Upper lobe of right lung (tissue), 1 donor: ENCODE data around the gene KRTAP3-1. TPM values are rescaled to one million over a fixed set of nuclear protein-coding genes. Genes with fewer than 3 reads are reported as not detected.
A peak's percentile ranks its signal among the peaks of the same experiment; 100 is the strongest.

Experiments
- ATAC-seq: fragments of 200-7000 bp; cut with Tn5 transposase; one replicate; pipeline ENCODE4 v1.9.1; 2020; ENCODE audit warnings: mild to moderate bottlenecking, moderate library complexity
- DNase-seq: peaks from one replicate; pipeline ENCODE4 v3.0.0-alpha.2; 2020
- H3K27ac ChIP-seq: fragments of 200-600 bp; one replicate; pipeline ENCODE4 v1.8.0; 2022
- H3K27me3 ChIP-seq: fragments of 200-600 bp; one replicate; pipeline ENCODE4 v1.8.0; 2022; ENCODE audit warnings: mild to moderate bottlenecking
- H3K36me3 ChIP-seq: fragments of 200-600 bp; one replicate; pipeline ENCODE4 v1.8.0; 2022
- H3K4me1 ChIP-seq: fragments of 200-600 bp; one replicate; pipeline ENCODE4 v1.8.0; 2022
- H3K4me3 ChIP-seq: fragments of 200-600 bp; one replicate; pipeline ENCODE4 v1.8.0; 2022; ENCODE audit warnings: mild to moderate bottlenecking
- H3K9me3 ChIP-seq: fragments of 200-600 bp; one replicate; pipeline ENCODE4 v1.8.0; 2022
- CTCF ChIP-seq: fragments of 200-600 bp; IDR thresholded peaks from one replicate; pipeline ENCODE4 v1.8.0; 2022; ENCODE audit warnings: antibody characterized with exemption
- intact Hi-C: fragments of 100-400 bp; cut with DNase I; formaldehyde crosslinking; loops from one replicate; pipeline ENCODE4 v1.11.0; 2022
- total RNA-seq: library from RNA; stranded (reverse); fragmentation: NEBNext Ultra II Directional; extraction: Animal tissue kit (Norgen Biotek cat#: 25700); gene quantifications from one replicate; pipeline ENCODE4 v1.2.1, GENCODE V29; 2021
- donor health status: DM: no; HTN: yes; CAD: no; lungs with severe emphysema.

Gene KRTAP3-1
- total RNA-seq, 1 donor from 2014 or later: not detected

DNA sequence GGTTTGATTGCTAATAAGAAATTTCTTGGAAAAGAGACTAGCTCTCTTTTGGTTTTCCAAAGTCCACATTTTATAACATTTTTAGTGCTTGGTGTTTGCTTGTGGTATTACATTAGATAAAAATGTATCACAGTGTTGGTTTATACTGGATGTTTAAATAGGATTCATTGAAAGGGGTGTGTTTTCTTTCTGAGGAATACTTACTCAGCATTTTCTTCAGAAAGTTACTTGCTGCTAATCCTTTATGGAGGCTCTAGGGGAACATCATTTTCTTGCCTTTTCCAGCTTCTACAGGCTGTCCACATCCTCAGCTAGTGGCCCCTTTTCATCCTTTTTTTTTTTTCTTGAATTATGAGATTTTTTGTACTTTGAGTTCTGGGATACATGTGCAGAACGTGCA, 41.3 kb downstream of the KRTAP3-1 start:
- H3K4me3 ChIP-seq: no peak overlapping the region
- H3K27me3 ChIP-seq: no peaks in the 10 kb centered on the region
- H3K27ac ChIP-seq: no peak overlapping the region
- no peaks in the 10 kb centered on the region for H3K9me3 ChIP-seq
- intact Hi-C loops: no loop called here
- no peak for TF ChIP-seq CTCF
- H3K4me1 ChIP-seq: no peaks in the 10 kb centered on the region
- ATAC-seq: no peak
- H3K36me3 ChIP-seq: no peaks in the 10 kb centered on the region
- DNase-seq: no peak

GRCh38 chr17:40966848-40967247, 42.1 kb downstream of the KRTAP3-1 start, which contains the start of gene KRT39:
TSS of gene KRT39 (minus strand) at chr17:40966948. CDS start at chr17:40966856, 92 bp downstream.
- H3K27me3 ChIP-seq: no peaks in the 10 kb centered on the region
- H3K36me3 ChIP-seq: no peaks in the 10 kb centered on the region
- no peak within 1 kb of the TSS for H3K27ac ChIP-seq
- no peak for TF ChIP-seq CTCF
- no peaks in the 10 kb centered on the region for H3K9me3 ChIP-seq
- ATAC-seq: no peak
- intact Hi-C loops: no loop called here
- no peak within 1 kb of the TSS for H3K4me3 ChIP-seq
- no peak for DNase-seq
- H3K4me1 ChIP-seq: no peaks in the 10 kb centered on the region

- H3K9me3 ChIP-seq: no peaks in the 10 kb centered on the region
- DNase-seq: no peak
- H3K4me1 ChIP-seq: no peaks in the 10 kb centered on the region
- ATAC-seq: peak; percentile 81
- no peaks in the 10 kb centered on the region for H3K27me3 ChIP-seq
- peak; percentile 70 for TF ChIP-seq CTCF
- no peak overlapping the region for H3K27ac ChIP-seq
- intact Hi-C loops: no loop called here
- H3K36me3 ChIP-seq: no peaks in the 10 kb centered on the region
- H3K4me3 ChIP-seq: no peak overlapping the region
Observed at GRCh38 chr17:40963838-40964237, 45.1 kb downstream of the KRTAP3-1 start.

DNA sequence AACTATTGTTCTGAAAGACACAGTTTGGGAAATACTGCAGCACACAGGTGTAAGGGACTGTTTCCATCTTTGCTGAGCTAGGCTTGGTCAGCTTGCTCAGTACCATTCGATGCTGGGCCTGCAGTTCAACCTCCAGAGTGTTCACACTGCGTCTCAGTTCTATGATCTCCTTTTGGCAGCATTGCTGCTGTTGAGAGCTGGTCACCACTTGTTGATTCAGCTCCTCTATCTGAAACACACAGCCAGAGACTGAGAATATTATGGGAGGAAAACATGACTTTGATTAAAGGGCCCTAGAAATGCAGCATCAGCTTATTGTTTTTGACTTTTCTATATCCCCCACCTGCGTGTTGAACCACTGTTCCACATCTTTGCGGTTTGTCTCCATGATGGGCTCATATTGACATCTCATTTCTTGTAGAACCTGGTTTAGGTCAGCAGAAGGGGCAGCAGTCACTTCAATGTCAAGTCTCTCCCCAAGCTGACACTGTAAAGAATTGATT, 46.8 kb downstream of the KRTAP3-1 start:
- no peaks in the 10 kb centered on the region for H3K9me3 ChIP-seq
- no peaks in the 10 kb centered on the region for H3K36me3 ChIP-seq
- no peaks in the 10 kb centered on the region for H3K4me1 ChIP-seq
- no peak for ATAC-seq
- TF ChIP-seq CTCF: no peak
- intact Hi-C loops: no loop called here
- H3K4me3 ChIP-seq: no peak overlapping the region
- H3K27me3 ChIP-seq: no peaks in the 10 kb centered on the region
- no peak for DNase-seq
- no peak overlapping the region for H3K27ac ChIP-seq

DNA sequence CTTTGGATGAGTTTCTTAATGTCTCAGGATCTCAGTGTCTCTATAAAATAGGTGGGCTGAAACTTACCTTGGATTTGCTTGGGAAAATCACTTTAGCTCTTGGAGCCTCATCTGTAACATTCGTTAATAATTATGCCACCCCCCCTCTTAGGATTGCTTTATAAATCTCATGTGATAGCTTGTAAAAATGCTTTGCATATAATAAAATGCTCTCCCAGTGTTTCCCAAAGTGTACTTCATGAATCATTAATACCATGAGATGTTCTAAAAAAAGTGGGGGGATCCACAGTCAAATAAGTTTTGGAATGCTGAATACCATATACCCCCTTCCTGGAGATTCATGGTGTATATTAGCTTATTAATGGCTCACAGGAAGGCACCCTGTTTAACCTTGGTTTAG, 47.3 kb downstream of the KRTAP3-1 start:
- ATAC-seq (no peak), DNase-seq (no peak)
- no peak overlapping the region for H3K4me3 ChIP-seq
- H3K27me3 ChIP-seq: no peaks in the 10 kb centered on the region
- no peaks in the 10 kb centered on the region for H3K9me3 ChIP-seq
- TF ChIP-seq CTCF: no peak
- intact Hi-C loops: no loop called here
- H3K36me3 ChIP-seq: no peaks in the 10 kb centered on the region
- H3K4me1 ChIP-seq: no peaks in the 10 kb centered on the region
- no peak overlapping the region for H3K27ac ChIP-seq

- ATAC-seq (peak; percentile 53), DNase-seq (no peak)
- H3K27ac ChIP-seq: no peak overlapping the region
- peak overlapping the region; percentile 15 for H3K4me3 ChIP-seq
- intact Hi-C loops: no loop called here
- H3K9me3 ChIP-seq: no peaks in the 10 kb centered on the region
- no peaks in the 10 kb centered on the region for H3K27me3 ChIP-seq
- H3K36me3 ChIP-seq: no peaks in the 10 kb centered on the region
- H3K4me1 ChIP-seq: no peaks in the 10 kb centered on the region
- TF ChIP-seq CTCF: no peak
Observed at GRCh38 chr17:40960144-40960543, 48.8 kb downstream of the KRTAP3-1 start.
